HG03135 (cell line): ENCODE measurements around the gene ZNF629.
A peak's percentile ranks its signal among the peaks of the same experiment; 100 is the strongest.
"Not testable (repeated sequence)": the region's sequence is repeated elsewhere in the genome, so short reads cannot be mapped to it uniquely, and the experiment has no call there.

Source experiments
- ATAC-seq: cut with Tn5 transposase; IDR thresholded peaks from one replicate; pipeline ENCODE4 v1.9.1; 2021; ENCODE audit warnings: mild to moderate bottlenecking, moderate library complexity; ENCODE audit not compliant: unreplicated experiment

Gene ZNF629

GRCh38 chr16:30786936-30787612 lies at the start of gene ZNF629:
TSS of gene ZNF629 (minus strand) at chr16:30787205. CDS start at chr16:30784482, 2,723 bp downstream.
- no peak for ATAC-seq

DNA sequence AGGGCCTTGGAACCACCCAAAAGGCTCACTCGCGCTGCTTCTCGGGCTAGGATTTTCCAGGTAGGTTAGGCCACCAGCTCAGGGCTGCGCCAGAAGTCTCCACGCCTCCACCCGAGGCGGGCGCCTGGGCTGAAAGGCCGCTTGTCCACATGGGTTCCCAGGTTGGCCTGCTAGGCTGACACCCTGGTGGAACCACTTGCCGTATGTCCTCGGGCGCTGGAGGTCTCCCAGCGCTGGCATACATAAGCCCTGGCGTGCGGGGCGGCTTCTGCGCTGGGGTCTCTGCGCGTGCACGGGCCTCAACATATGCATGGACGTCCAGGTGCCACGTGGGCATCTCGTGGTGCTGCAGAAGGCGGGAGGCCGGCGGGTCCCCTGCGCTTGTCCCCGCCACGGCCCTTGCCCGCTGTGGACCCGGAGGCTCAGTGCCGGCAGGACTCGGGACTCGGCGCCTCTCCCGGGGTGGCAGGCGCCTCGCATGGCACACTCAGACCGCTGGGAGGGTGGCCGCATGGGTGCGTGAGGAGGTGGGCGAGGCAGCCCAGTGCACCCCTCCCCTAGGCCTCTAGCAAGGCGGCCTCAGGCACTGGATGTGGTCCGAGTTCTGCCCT lies 47.2 kb upstream of the ZNF629 start:
- no peak for ATAC-seq

DNA sequence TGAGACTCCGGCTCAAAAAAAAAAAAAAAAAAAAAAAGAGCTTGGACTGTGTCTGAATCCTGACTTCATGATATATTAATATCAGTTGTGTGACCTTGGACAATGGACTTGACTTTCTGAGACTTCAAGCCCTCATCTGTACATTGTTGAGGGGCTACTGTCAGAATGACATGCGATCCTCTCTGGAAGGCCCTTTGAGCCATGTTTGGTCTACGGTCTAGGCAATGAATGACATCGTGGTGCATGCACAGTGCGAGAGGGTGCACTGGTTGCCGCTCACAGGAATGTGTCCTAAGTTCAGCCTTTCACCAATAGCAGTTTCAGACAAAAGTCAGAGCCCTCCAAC lies 43.0 kb upstream of the ZNF629 start:
- no peak for ATAC-seq

DNA sequence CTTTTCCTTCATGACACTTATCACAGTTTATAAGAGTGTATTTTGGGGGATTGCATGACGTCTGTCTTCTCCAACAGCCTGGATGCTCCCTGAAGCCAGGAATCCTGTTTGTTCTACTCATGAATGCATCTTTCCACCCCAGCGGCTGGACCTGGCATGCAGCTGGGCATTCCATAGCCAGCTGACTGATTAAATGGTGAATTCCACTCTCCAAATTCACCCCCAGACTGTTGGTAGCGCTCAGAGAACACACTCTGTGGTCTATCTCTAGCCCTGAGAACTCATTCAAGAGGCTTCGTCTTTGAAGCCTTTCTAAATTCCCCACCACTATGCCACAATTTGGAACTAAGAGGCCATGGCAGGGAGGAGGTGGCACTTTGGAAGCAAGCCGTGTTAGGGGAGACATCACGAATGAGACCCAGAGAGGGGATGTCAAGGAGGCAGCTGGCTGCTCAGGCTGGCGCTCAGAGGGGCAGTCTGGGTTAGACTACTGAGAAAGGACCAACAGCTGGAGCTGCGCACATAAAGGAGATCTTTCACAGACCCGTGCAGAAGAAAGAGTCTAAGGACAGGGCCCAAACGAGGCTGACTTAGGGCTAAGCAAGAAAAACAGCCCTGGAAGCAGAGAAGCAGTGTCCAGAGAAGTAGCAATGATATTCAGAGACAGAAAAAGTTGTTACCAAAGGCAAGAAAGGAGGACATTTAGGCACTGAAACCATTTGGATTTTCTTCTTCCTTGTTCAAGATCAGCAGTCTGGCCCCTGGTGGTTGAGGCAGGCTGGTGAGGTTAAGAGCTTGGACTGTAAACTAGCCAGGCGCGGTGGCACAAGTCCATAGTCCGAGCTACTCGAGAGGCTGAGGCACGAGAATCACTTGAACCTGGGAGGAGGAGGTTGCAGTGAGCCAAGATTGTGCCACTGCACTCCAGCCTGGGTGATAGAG lies 42.4 kb upstream of the ZNF629 start:
- no peak for ATAC-seq

GRCh38 chr16:30821891-30822290 lies 34.9 kb upstream of the ZNF629 start:
- ATAC-seq, result no peak

DNA sequence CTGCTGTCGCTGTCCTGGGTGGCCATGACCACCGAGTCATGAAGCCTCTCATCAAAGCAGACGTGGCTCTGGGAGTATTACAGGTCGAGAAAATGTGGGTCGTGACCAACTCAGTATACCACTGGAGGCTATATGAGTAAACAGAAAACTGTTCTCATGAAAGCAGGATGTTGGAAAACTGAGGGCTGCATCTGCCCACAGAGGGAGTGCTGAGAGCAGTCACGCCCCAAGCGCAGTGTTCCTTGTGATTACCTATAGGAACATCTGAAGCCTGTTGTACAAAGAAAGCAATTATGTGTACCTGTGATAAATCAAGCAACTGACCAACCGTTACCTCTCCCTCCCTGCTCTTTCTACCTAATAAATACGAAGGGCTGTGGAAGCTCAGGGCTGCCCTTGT lies 34.4 kb upstream of the ZNF629 start:
- not testable (repeated sequence) for ATAC-seq

- ATAC-seq, result no peak
These were observed 34.0 kb upstream of the ZNF629 start for GRCh38 chr16:30820952-30821421.

DNA sequence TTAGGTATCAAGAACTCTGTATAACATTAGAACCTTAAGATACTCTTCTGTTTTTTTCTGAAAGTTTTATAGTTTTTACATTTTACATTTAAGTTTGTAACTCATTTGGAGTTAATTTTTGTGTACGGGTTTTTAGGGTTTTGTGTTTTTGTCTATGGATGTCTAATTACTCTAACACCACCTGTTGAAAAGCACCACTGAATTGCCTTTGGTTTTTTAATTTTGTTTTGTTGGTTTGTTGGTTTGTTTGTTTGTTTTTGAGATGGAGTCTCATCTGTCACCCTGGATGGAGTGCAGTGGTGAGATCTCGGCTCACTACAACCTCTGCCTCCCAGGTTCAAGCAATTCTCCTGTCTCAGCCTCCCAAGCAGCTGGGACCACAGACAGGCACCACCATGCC lies 29.8 kb upstream of the ZNF629 start:
- ATAC-seq, result no peak

DNA sequence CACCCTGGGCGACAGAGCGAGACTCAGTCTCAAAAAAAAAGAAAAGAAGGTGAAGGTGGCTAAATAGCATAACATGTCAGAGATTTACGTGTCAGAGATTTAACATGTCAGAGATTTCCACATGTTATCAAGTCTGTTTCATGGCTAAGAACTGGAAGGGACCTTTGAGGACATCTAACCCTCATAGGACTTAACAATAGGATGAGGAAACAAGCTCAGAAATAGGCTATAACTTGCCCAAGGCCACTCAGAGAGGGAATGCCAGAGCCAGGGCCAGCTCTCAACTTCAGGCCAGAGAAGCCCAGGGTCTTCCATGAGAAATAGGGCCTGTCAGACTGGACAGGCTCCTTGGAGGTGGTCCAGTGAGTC lies 26.8 kb upstream of the ZNF629 start:
- ATAC-seq, result peak; percentile 8

DNA sequence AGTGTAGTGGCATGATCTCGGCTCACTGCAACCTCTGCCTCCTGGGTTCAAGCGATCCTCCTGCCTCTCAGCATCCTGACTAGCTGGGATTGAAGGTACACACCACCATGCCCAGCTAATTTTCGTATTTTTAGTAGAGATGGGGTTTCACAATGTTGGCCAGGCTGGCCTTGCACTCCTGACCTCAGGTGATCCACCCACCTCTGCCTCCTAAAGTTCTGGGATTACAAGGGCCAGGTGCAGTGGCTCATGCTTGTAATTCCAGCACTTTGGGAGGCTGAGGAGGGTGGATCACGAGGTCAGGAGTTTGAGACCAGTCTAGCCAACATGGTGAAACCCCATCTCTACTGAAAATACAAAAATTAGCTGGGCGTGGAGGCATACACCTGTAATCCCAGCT lies 22.7 kb upstream of the ZNF629 start:
- not testable (repeated sequence) for ATAC-seq

DNA sequence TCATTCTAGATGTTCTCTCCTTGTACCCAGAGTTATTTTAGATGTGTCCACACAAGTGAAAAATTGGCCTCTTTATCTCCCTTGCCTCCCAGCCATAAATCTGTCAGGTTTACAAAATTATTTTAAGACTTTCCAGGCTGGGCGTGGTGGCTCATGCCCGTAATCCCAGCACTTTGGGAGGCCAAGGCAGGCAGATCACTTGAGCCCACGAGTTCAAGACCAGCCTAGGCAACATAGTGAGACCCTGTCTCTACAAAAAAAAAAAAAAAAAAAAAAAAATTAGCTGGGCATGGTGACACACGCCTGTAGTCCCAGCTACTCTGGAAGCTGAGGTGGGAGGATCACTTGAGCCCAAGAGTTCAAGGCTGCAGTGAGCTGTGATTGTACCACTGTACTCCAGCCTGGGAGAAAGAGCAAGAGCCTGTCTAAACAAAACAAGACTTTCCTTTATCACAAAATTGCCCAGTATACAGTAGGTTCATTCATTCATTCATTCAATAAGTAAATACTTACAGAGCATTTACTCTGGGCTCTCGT lies 22.0 kb upstream of the ZNF629 start:
- ATAC-seq, result not testable (repeated sequence)

DNA sequence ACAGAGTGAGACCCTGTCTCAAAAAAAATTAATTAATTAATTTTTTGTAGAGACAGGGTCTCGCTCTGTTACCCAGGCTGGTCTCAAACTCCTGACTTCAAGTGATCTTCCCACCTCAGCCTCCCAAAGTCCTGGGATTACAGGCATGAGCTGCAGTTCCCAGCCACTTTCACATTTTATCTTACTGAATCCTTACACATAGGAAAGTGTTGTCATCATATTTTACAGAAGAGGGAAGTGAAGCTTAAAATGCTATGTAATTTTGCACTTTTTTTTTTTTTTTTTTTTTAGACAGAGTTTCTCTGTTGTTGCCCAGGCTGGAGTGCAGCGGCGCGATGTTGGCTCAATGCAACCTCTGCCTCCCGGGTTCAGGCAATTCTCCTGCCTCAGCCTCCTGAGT lies 21.1 kb upstream of the ZNF629 start:
- ATAC-seq, result no peak

- ATAC-seq, result no peak
These were observed 18.6 kb upstream of the ZNF629 start for GRCh38 chr16:30805370-30806169.

GRCh38 chr16:30805056-30805369 lies 18.0 kb upstream of the ZNF629 start:
- ATAC-seq, result no peak

- ATAC-seq, result no peak
These were observed 15.9 kb upstream of the ZNF629 start for GRCh38 chr16:30802936-30803335.

- ATAC-seq, result no peak
These were observed 10.8 kb upstream of the ZNF629 start for GRCh38 chr16:30797670-30798309.

- ATAC-seq, result no peak
These were observed 7.6 kb upstream of the ZNF629 start for GRCh38 chr16:30794634-30795033.

GRCh38 chr16:30793508-30794069 lies 6.6 kb upstream of the ZNF629 start:
- ATAC-seq, result no peak

DNA sequence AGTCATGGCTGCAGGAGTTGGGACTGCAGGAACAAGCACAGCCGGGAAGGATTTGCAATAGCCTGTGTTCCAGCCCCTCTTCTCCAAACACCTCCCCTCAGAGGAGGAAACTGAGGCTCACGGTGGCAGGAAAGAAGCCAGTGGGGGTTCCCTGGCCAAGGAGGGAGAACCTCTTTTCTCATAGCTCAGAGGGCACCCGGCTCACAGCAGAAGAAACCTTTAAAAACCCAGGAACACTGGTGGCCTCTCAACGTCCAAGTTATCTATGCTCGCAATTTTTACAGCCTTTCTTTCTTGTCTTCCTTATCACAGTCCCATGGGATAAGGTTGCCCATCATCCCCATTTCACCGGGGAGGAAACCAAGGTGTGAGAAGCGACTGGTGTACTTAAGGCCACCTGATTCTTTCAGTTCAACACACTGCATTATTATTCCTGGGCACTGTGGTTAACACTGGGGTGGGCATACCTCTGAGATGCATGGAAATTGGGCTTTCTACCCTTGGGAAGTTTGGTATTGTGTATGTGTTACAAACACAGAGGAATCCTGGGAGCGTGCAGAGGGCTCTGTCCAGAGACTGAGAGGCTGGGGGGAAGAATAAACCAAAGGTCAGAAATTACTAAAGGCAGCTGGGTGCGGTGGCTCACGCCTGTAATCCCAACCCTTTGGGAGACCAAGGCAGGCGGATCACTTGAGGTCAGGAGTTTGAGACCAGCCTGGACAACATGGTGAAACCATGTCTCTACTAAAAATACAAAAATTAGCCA lies 791 bp upstream of the ZNF629 start:
- ATAC-seq, result no peak
